ENCODE results near the gene LST1.

Gene LST1

GRCh38 chr6:31614075-31614619 lies 28.1 kb downstream of the LST1 start:
- no peak overlapping the region for H3K14ac ChIP-seq (ENCODE audit: low read length)
- no peak overlapping the region for H4K91ac ChIP-seq (ENCODE audit: low read depth, low read length)
- H3K79me2 ChIP-seq (ENCODE audit: control insufficient read depth, insufficient read depth, low read length, poor library complexity) = no peaks in the 10 kb centered on the region
- H2AFZ ChIP-seq (ENCODE audit: insufficient read depth, low read length, poor library complexity) = no peak overlapping the region
- H3K4me3 ChIP-seq (ENCODE audit: low read depth, low read length) = peak overlapping the region; percentile 51
- H3K4me2 ChIP-seq (ENCODE audit: low read length) = no peak overlapping the region
- H3K27ac ChIP-seq (ENCODE audit: low read depth, low read length) = no peak overlapping the region
- no CpG with 5 or more reads among the region's 8 CpGs for WGBS (ENCODE audit: extremely low coverage, insufficient coverage, insufficient read length)
- no peaks in the 10 kb centered on the region for H3K27me3 ChIP-seq (ENCODE audit: insufficient read depth, low read length)
- H4K8ac ChIP-seq (ENCODE audit: low read depth, low read length) = no peak overlapping the region
- H3K4me1 ChIP-seq (ENCODE audit: control insufficient read depth in 1 of 2, insufficient read depth in 2 of 2, low read length in 2 of 2) = no peaks in the 10 kb centered on the region
- no peak overlapping the region for H2AK5ac ChIP-seq (ENCODE audit: low read length)
- peak in 1 of 2 donors; percentile 20 for DNase-seq
- no peak overlapping the region for H3K4ac ChIP-seq (ENCODE audit: low read depth, low read length)
- H2BK5ac ChIP-seq (ENCODE audit: low read depth, low read length, poor library complexity) = no peak overlapping the region
- H3K9ac ChIP-seq (ENCODE audit: low read length) = no peak overlapping the region
- H4K12ac ChIP-seq (ENCODE audit: low read depth, low read length) = no peak overlapping the region
- no peak overlapping the region for H2BK120ac ChIP-seq (ENCODE audit: insufficient read depth, low read length, poor library complexity)
- H3K18ac ChIP-seq (ENCODE audit: low read length) = no peak overlapping the region
- H3K23ac ChIP-seq (ENCODE audit: low read length) = no peak overlapping the region
- no peaks in the 10 kb centered on the region for H3K9me3 ChIP-seq (ENCODE audit: insufficient read depth, low read depth, low read length)
- no peaks in the 10 kb centered on the region for H3K79me1 ChIP-seq (ENCODE audit: low read length)
- no peaks in the 10 kb centered on the region for H3K36me3 ChIP-seq (ENCODE audit: control insufficient read depth in 1 of 2, insufficient read depth in 2 of 2, low read length in 2 of 2)
- no peak overlapping the region for H2BK12ac ChIP-seq (ENCODE audit: low read length)

GRCh38 chr6:31614684-31615578 lies 28.9 kb downstream of the LST1 start, which contains the start of gene AIF1:
AIF1 (plus strand) TSS chr6:31615234; CDS start chr6:31615330, 96 bp downstream.
- no peak within 1 kb of the TSS for H2BK5ac ChIP-seq (ENCODE audit: low read depth, low read length, poor library complexity)
- no peak within 1 kb of the TSS for H4K12ac ChIP-seq (ENCODE audit: low read depth, low read length)
- no peak within 1 kb of the TSS for H3K23ac ChIP-seq (ENCODE audit: low read length)
- H3K79me2 ChIP-seq (ENCODE audit: control insufficient read depth, insufficient read depth, low read length, poor library complexity) = no peaks in the 10 kb centered on the region
- no peaks in the 10 kb centered on the region for H3K9me3 ChIP-seq (ENCODE audit: insufficient read depth, low read depth, low read length)
- no CpG with 5 or more reads among the region's 6 CpGs for WGBS (ENCODE audit: extremely low coverage, insufficient coverage, insufficient read length)
- no peaks in the 10 kb centered on the region for H3K4me1 ChIP-seq (ENCODE audit: control insufficient read depth in 1 of 2, insufficient read depth in 2 of 2, low read length in 2 of 2)
- H4K8ac ChIP-seq (ENCODE audit: low read depth, low read length) = no peak within 1 kb of the TSS
- H3K27ac ChIP-seq (ENCODE audit: low read depth, low read length) = no peak within 1 kb of the TSS
- peak within 1 kb of the TSS; percentile 51 for H3K4me3 ChIP-seq (ENCODE audit: low read depth, low read length)
- H3K27me3 ChIP-seq (ENCODE audit: insufficient read depth, low read length) = no peaks in the 10 kb centered on the region
- no peak within 1 kb of the TSS for H3K4me2 ChIP-seq (ENCODE audit: low read length)
- no peak within 1 kb of the TSS for H2BK12ac ChIP-seq (ENCODE audit: low read length)
- no peak within 1 kb of the TSS for H3K9ac ChIP-seq (ENCODE audit: low read length)
- no peak within 1 kb of the TSS for H2AK5ac ChIP-seq (ENCODE audit: low read length)
- no peaks in the 10 kb centered on the region for H3K36me3 ChIP-seq (ENCODE audit: control insufficient read depth in 1 of 2, insufficient read depth in 2 of 2, low read length in 2 of 2)
- H3K4ac ChIP-seq (ENCODE audit: low read depth, low read length) = no peak within 1 kb of the TSS
- DNase-seq = no peak
- no peak within 1 kb of the TSS for H2BK120ac ChIP-seq (ENCODE audit: insufficient read depth, low read length, poor library complexity)
- H3K79me1 ChIP-seq (ENCODE audit: low read length) = peaks cover under 1% of the 10 kb centered on the region
- no peak within 1 kb of the TSS for H3K18ac ChIP-seq (ENCODE audit: low read length)
- no peak within 1 kb of the TSS for H4K91ac ChIP-seq (ENCODE audit: low read depth, low read length)
- no peak within 1 kb of the TSS for H2AFZ ChIP-seq (ENCODE audit: insufficient read depth, low read length, poor library complexity)
- H3K14ac ChIP-seq (ENCODE audit: low read length) = no peak within 1 kb of the TSS

GRCh38 chr6:31615748-31616147 lies 29.7 kb downstream of the LST1 start:
- Histone ChIP-seq H3K4me1 (ENCODE audit: control insufficient read depth in 1 of 2, insufficient read depth in 2 of 2, low read length in 2 of 2) (no peaks in the 10 kb centered on the region), H3K79me2 (ENCODE audit: control insufficient read depth, insufficient read depth, low read length, poor library complexity) (peaks cover 1% of the 10 kb centered on the region), H4K8ac (ENCODE audit: low read depth, low read length) (no peak overlapping the region), H3K9me3 (ENCODE audit: insufficient read depth, low read depth, low read length) (no peaks in the 10 kb centered on the region), H3K4me2 (ENCODE audit: low read length) (no peak overlapping the region), H3K36me3 (ENCODE audit: control insufficient read depth in 1 of 2, insufficient read depth in 2 of 2, low read length in 2 of 2) (no peaks in the 10 kb centered on the region), H2BK5ac (ENCODE audit: low read depth, low read length, poor library complexity) (no peak overlapping the region), H4K12ac (ENCODE audit: low read depth, low read length) (no peak overlapping the region), H2AK5ac (ENCODE audit: low read length) (no peak overlapping the region), H3K4me3 (ENCODE audit: low read depth, low read length) (no peak overlapping the region), H3K27me3 (ENCODE audit: insufficient read depth, low read length) (no peaks in the 10 kb centered on the region), H2BK120ac (ENCODE audit: insufficient read depth, low read length, poor library complexity) (no peak overlapping the region), H2BK12ac (ENCODE audit: low read length) (no peak overlapping the region), H3K79me1 (ENCODE audit: low read length) (peaks cover 3% of the 10 kb centered on the region), H4K91ac (ENCODE audit: low read depth, low read length) (no peak overlapping the region), H3K14ac (ENCODE audit: low read length) (no peak overlapping the region), H3K27ac (ENCODE audit: low read depth, low read length) (no peak overlapping the region), H3K23ac (ENCODE audit: low read length) (no peak overlapping the region), H3K9ac (ENCODE audit: low read length) (no peak overlapping the region), H3K4ac (ENCODE audit: low read depth, low read length) (no peak overlapping the region), H2AFZ (ENCODE audit: insufficient read depth, low read length, poor library complexity) (no peak overlapping the region), H3K18ac (ENCODE audit: low read length) (no peak overlapping the region)
- WGBS (ENCODE audit: extremely low coverage, insufficient coverage, insufficient read length) = no CpG with 5 or more reads among the region's 7 CpGs
- DNase-seq = no peak

- H3K79me1 ChIP-seq (ENCODE audit: low read length) = peaks cover 7% of the 10 kb centered on the region
- no peak overlapping the region for H3K4ac ChIP-seq (ENCODE audit: low read depth, low read length)
- no peak for DNase-seq
- peaks cover 10% of the 10 kb centered on the region for H3K79me2 ChIP-seq (ENCODE audit: control insufficient read depth, insufficient read depth, low read length, poor library complexity)
- no peak overlapping the region for H3K18ac ChIP-seq (ENCODE audit: low read length)
- H4K91ac ChIP-seq (ENCODE audit: low read depth, low read length) = no peak overlapping the region
- no peak overlapping the region for H4K8ac ChIP-seq (ENCODE audit: low read depth, low read length)
- H3K36me3 ChIP-seq (ENCODE audit: control insufficient read depth in 1 of 2, insufficient read depth in 2 of 2, low read length in 2 of 2) = no peaks in the 10 kb centered on the region
- H3K9me3 ChIP-seq (ENCODE audit: insufficient read depth, low read depth, low read length) = no peaks in the 10 kb centered on the region
- H2BK12ac ChIP-seq (ENCODE audit: low read length) = no peak overlapping the region
- H2AFZ ChIP-seq (ENCODE audit: insufficient read depth, low read length, poor library complexity) = no peak overlapping the region
- no peak overlapping the region for H3K4me3 ChIP-seq (ENCODE audit: low read depth, low read length)
- H2AK5ac ChIP-seq (ENCODE audit: low read length) = no peak overlapping the region
- no peak overlapping the region for H2BK120ac ChIP-seq (ENCODE audit: insufficient read depth, low read length, poor library complexity)
- H3K4me1 ChIP-seq (ENCODE audit: control insufficient read depth in 1 of 2, insufficient read depth in 2 of 2, low read length in 2 of 2) = peaks cover 0 to 1% of the 10 kb centered on the region in 2 experiments
- no peak overlapping the region for H3K4me2 ChIP-seq (ENCODE audit: low read length)
- H3K14ac ChIP-seq (ENCODE audit: low read length) = no peak overlapping the region
- H3K27ac ChIP-seq (ENCODE audit: low read depth, low read length) = no peak overlapping the region
- H2BK5ac ChIP-seq (ENCODE audit: low read depth, low read length, poor library complexity) = no peak overlapping the region
- H3K23ac ChIP-seq (ENCODE audit: low read length) = no peak overlapping the region
- no peaks in the 10 kb centered on the region for H3K27me3 ChIP-seq (ENCODE audit: insufficient read depth, low read length)
- WGBS (ENCODE audit: extremely low coverage, insufficient coverage, insufficient read length) = no CpG with 5 or more reads among the region's 2 CpGs
- H4K12ac ChIP-seq (ENCODE audit: low read depth, low read length) = no peak overlapping the region
- H3K9ac ChIP-seq (ENCODE audit: low read length) = no peak overlapping the region
These were observed 30.9 kb downstream of the LST1 start for GRCh38 chr6:31617010-31617409.
